Measurements from ENCODE around the gene CAPG. TPM values are rescaled to one million over a fixed set of nuclear protein-coding genes. Genes with fewer than 3 reads are reported as not detected.

Gene CAPG
- total and polyA plus RNA-seq, 12 donors = 11.6 to 192 (median 41.4) TPM

DNA sequence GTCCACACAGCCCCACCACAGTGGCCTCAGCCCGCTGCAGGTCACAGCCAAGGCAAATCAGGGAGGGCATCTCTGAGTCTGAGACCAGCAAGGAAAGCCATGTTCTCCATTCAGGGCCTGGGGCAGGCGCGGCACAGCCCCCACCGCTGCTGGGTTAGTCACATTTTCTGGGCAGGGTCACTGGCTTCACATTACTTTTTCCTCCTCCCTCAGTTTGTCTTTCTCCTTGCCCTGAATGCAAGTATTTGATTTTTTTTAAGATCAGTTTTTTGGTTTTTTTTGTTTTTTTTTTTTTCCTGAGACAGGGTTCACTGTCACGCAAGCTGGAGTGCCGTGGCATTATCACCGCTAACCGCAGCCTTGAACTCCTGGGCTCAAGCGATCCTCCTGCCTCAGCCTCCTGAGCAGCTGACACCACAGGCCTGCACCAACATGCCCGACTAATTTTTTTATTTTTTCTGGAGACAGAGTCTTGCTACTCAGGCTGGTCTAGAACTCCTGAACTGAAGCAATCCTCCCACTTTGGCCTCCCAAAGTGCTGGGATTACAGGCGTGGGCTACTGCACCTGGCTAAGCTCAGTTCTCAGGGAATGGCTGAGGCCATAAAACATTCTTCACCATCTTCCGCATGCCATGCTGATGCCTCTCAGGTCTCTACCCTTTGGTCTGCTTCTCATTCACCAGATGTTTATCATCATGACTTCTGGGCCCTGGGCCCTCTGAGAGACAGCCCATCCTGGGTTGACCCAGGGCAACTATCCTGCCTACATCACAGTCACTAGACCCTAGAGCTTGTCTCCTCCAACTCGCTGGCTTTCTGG, 628 bp upstream of the CAPG start:
- no peaks in the 10 kb centered on the region for H3K36me3 ChIP-seq (replicated peaks in 1 of 2)
- H3K9me3 ChIP-seq (replicated peaks in 1 of 3) = no peaks in the 10 kb centered on the region
- no peaks in the 10 kb centered on the region for H3K27me3 ChIP-seq
- 85 to 93% (median 90%) methylated on average over 12 to 13 of the region's 13 CpGs for WGBS, 4 donors
- intact Hi-C loops (cut with DNase I) = no loop called here
- peaks cover 0 to 7% of the 10 kb centered on the region in 2 donors for H3K4me1 ChIP-seq (replicated peaks in 1 of 2)
- no peak for DNase-seq
- H3K27ac ChIP-seq = no peak overlapping the region
- no peak overlapping the region for H3K4me3 ChIP-seq
- TF ChIP-seq, protein P1, sequence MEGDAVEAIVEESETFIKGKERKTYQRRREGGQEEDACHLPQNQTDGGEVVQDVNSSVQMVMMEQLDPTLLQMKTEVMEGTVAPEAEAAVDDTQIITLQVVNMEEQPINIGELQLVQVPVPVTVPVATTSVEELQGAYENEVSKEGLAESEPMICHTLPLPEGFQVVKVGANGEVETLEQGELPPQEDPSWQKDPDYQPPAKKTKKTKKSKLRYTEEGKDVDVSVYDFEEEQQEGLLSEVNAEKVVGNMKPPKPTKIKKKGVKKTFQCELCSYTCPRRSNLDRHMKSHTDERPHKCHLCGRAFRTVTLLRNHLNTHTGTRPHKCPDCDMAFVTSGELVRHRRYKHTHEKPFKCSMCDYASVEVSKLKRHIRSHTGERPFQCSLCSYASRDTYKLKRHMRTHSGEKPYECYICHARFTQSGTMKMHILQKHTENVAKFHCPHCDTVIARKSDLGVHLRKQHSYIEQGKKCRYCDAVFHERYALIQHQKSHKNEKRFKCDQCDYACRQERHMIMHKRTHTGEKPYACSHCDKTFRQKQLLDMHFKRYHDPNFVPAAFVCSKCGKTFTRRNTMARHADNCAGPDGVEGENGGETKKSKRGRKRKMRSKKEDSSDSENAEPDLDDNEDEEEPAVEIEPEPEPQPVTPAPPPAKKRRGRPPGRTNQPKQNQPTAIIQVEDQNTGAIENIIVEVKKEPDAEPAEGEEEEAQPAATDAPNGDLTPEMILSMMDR (IDR thresholded peaks at IDR 0.05) = no peak
- TF ChIP-seq POLR2A (IDR thresholded peaks at IDR 0.05) = no peak

DNA sequence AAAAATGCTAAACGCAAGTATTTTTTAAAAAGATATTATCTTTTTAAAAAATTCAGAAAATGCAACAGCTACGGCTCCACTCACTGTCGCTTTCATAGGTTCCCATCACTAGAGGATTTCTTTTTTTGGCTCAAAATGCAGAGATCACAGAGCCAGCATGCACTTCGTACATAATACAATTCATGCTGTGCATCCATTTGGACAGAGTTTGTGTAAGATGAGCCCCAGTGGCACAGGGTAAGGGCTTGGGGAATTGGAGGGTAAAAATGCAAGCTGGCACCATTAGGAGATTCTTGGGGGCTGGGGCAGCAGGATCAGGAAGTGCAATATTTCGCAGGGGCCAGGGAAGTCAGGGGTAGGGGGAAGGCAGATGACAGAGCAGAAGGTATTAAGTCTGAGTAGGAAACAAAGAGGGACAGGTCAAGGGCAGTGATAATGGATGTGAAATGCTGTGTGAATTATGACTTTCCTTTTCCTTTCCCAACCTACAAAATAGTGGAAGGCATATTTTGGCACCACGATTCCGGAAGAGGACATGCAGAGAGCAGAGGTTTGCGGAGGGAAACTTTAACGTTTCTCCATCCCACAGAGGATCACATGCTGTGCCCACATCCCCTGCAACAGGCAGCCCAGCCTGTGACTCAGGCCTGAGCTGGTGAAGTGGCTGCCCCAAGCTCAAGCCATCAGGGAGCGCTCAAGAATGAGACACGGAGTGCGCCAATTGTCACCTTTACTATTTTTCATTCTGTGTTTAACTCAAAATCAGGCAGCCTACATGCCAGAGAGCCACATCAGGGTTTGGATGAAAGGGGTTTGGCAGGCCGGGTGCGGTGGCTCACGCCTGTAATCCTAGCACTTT, 4.7 kb downstream of the CAPG start:
- Histone ChIP-seq H3K4me3 (no peak overlapping the region), H3K9me3 (replicated peaks in 1 of 3) (no peaks in the 10 kb centered on the region), H3K27ac (peak overlapping the region in 4 of 5 donors; percentile 7 to 77 (median 36)), H3K36me3 (replicated peaks in 1 of 2) (no peaks in the 10 kb centered on the region), H3K27me3 (no peaks in the 10 kb centered on the region), H3K4me1 (replicated peaks in 1 of 2) (no peaks in the 10 kb centered on the region)
- peak; percentile 44 to 68 (median 53) for DNase-seq
- 50 to 60% (median 56%) methylated on average over 12 to 15 of the region's 15 CpGs for WGBS, 4 donors
- intact Hi-C loops (cut with DNase I) = no loop called here
- TF ChIP-seq, protein P1 (IDR thresholded peaks at IDR 0.05) = no peak
- no peak for TF ChIP-seq POLR2A (IDR thresholded peaks at IDR 0.05)

DNA sequence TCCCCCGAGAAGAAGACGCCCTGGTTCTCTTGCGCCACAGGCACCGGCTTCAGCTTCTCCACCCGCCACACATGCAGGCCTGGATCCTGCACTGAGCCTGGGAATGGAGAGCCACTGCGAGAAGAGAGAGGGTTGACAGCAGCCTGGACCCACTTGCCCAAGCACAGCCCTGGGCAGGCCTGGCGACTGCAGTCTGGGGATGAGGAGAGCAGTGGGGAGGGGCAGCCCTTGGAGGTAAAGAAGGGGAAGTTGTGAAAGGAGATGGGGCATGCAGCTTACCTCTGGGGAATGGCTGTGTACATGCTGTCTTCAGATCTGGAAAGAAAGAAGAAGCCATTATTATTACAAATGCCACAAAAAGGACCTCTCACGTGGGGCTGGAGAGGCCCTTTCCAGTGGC, 8.3 kb downstream of the CAPG start:
- no peaks in the 10 kb centered on the region for H3K9me3 ChIP-seq (replicated peaks in 1 of 3)
- H3K4me1 ChIP-seq (replicated peaks in 1 of 2) = no peaks in the 10 kb centered on the region
- no peak overlapping the region for H3K27ac ChIP-seq
- 85 to 95% (median 92%) methylated on average over 8 of the region's 8 CpGs for WGBS, 4 donors
- intact Hi-C loops (cut with DNase I) = no loop called here
- H3K4me3 ChIP-seq = no peak overlapping the region
- DNase-seq = no peak
- H3K36me3 ChIP-seq (replicated peaks in 1 of 2) = no peaks in the 10 kb centered on the region
- TF ChIP-seq, protein P1 (IDR thresholded peaks at IDR 0.05) = no peak
- no peak for TF ChIP-seq POLR2A (IDR thresholded peaks at IDR 0.05)
- no peaks in the 10 kb centered on the region for H3K27me3 ChIP-seq

DNA sequence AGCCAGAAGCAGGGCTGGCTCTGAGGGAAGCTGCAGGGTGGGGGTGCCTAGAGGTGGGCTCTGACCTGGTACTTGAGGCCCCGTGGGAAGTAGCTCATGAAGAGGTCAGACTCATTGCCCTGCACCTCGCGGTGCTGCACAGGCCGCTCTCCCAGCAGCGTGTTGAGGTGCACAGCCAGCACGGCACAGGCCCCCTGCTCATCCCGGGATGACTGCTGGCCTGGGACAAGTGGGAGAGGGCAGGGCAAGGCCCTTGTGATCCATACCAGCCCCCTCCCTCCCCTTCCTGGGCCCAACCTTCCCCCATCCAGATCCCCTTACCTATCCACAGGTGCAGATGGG, 8.7 kb downstream of the CAPG start:
- DNase-seq = no peak
- Histone ChIP-seq H3K27ac (no peak overlapping the region), H3K9me3 (replicated peaks in 1 of 3) (no peaks in the 10 kb centered on the region), H3K4me3 (no peak overlapping the region), H3K4me1 (replicated peaks in 1 of 2) (no peaks in the 10 kb centered on the region), H3K36me3 (replicated peaks in 1 of 2) (no peaks in the 10 kb centered on the region), H3K27me3 (no peaks in the 10 kb centered on the region)
- no peak for TF ChIP-seq POLR2A (IDR thresholded peaks at IDR 0.05)
- TF ChIP-seq, protein P1 (IDR thresholded peaks at IDR 0.05) = no peak
- WGBS, 4 donors = 80 to 94% (median 89%) methylated on average over 1 to 7 of the region's 7 CpGs
- intact Hi-C loops (cut with DNase I) = no loop called here

Data from adrenal gland (tissue), 12 donors.